T-helper 2 cell treated with Interferon-gamma antibody and Interleukin-4, amounts not matched to agents 5 μg/mL and 100 μg/mL, for 36 hours (primary cell): ENCODE results near the gene HEPH.
"Not testable (repeated sequence)": the region's sequence is repeated elsewhere in the genome, so short reads cannot be mapped to it uniquely, and the experiment has no call there.

ENCODE experiments used
- DNase-seq: peaks from one replicate; pipeline ENCODE4 v3.0.0; 2021; ENCODE audit warnings: low spot score
- H3K27ac Mint-ChIP-seq: one replicate; pipeline ENCODE4 v1.8.0; 2021; ENCODE audit warnings: mild to moderate bottlenecking, mixed read lengths
- H3K27me3 Mint-ChIP-seq: one replicate; pipeline ENCODE4 v1.8.0; 2021; ENCODE audit warnings: low read depth, mixed read lengths
- H3K36me3 Mint-ChIP-seq: one replicate; pipeline ENCODE4 v1.8.0; 2021; ENCODE audit warnings: low read depth, mixed read lengths
- H3K4me1 Mint-ChIP-seq: one replicate; pipeline ENCODE4 v1.8.0; 2021; ENCODE audit warnings: low read depth, mixed read lengths
- H3K4me3 Mint-ChIP-seq: one replicate; pipeline ENCODE4 v1.8.0; 2022; ENCODE audit warnings: mild to moderate bottlenecking, moderate library complexity, mixed read lengths
- H3K9me3 Mint-ChIP-seq: one replicate; pipeline ENCODE4 v1.8.0; 2021; ENCODE audit warnings: mixed read lengths

Gene HEPH

DNA sequence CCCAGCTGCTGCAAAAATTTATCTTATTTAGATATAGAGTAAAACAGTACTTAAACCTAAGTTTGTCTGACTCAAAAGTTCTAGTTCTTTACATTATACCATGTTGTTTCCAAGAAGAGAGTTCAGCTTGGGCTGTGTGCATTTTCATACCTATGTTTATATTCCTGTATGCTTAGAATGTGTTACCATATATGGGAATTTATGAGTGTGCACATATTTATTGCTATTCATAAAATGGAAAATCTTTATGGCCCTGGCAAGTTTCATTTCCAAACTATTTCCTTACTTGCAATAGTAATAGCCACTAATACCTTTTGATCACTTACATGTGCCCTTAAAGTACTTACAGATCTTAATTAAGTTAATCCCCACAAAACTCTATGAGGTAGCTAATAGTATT lies 2.6 kb downstream of the HEPH start:
- H3K36me3 Mint-ChIP-seq, result no peaks in the 10 kb centered on the region
- no peaks in the 10 kb centered on the region for H3K4me1 Mint-ChIP-seq
- DNase-seq, result no peak
- no peak overlapping the region for H3K4me3 Mint-ChIP-seq
- H3K9me3 Mint-ChIP-seq, result no peaks in the 10 kb centered on the region
- no peak overlapping the region for H3K27ac Mint-ChIP-seq
- no peaks in the 10 kb centered on the region for H3K27me3 Mint-ChIP-seq

DNA sequence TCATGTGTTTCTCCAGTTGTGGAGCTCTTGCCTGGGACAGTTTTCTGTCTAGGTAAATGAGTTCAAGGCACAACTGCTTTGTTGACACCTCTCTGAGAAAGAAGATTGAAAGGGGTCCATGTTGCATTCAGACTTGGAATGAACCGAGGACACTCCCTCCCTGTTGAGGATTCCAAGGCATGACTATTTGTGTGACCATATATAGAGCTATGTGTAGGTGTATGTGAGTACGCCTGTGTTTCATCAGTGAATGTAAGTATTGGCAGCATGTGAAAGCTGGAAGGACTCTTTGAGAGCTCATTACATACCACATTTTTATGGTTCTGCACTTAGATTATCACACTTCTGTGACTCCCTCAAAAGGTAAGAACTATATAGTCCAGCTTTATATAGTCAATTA lies 3.4 kb downstream of the HEPH start:
- Mint-ChIP-seq H3K4me3 (no peak overlapping the region), H3K27me3 (no peaks in the 10 kb centered on the region), H3K27ac (no peak overlapping the region), H3K36me3 (no peaks in the 10 kb centered on the region), H3K4me1 (no peaks in the 10 kb centered on the region), H3K9me3 (no peaks in the 10 kb centered on the region)
- no peak for DNase-seq

DNA sequence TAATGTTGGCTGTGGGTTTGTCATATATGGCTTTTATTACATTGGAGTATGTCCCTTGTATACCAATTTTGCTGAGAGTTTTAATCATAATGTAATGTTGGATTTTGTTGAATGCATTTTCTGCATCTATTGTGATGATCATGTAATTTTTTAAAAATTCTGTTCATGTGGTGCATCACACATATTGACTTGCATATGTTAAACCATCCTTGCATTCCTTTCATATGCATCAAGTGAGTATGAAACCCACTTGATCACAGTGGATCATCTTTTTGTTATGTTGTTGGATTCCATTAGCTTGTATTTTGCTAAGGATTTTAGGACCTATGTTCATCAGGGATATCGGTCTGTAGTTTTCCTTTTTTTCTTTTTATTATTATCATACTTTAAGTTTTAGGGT lies 12.1 kb downstream of the HEPH start:
- peaks cover 31% of the 10 kb centered on the region for H3K9me3 Mint-ChIP-seq
- no peaks in the 10 kb centered on the region for H3K4me1 Mint-ChIP-seq
- DNase-seq, result no peak
- no peak overlapping the region for H3K4me3 Mint-ChIP-seq
- no peaks in the 10 kb centered on the region for H3K27me3 Mint-ChIP-seq
- H3K36me3 Mint-ChIP-seq, result no peaks in the 10 kb centered on the region
- no peak overlapping the region for H3K27ac Mint-ChIP-seq

DNA sequence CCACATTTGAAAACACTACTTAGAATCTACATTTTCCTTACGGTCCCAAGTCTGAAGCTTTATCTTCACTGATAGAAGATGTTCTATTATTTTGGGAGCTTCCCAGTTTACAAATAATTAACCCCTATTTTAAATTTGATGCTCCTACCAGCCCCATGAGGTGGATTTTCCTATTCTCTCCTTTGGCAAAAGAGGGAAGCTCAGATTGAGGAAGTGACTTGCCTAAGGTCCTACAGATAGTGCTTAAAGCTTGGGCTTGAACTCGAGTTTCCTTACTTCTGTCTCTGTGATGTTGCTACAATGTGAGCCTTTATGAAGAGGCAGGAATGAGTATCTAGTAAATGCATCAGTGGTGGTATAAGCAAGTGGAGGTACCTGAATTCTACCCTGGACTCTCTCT lies 27.5 kb downstream of the HEPH start:
- H3K4me1 Mint-ChIP-seq, result peaks cover 2% of the 10 kb centered on the region
- no peak for DNase-seq
- no peak overlapping the region for H3K27ac Mint-ChIP-seq
- H3K9me3 Mint-ChIP-seq, result no peaks in the 10 kb centered on the region
- H3K4me3 Mint-ChIP-seq, result no peak overlapping the region
- H3K27me3 Mint-ChIP-seq, result no peaks in the 10 kb centered on the region
- no peaks in the 10 kb centered on the region for H3K36me3 Mint-ChIP-seq

DNA sequence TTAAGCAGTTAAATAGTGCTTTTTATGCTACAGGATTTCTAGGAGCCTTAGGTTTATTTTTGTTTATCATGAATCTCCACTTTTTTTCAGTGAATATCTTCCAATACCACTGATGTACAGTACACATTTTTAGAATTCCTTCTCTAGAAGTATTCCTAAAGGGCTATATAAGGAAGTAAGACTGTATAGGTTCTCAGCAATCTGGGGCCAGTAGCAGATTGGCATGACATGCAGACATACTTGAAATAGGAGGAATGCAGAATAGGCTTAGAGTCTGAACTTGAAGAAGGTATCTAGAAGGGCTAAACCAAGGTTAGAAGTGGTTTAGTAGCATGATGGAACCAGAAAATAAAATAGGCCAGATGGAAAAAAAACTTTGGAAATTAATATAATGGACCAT lies 29.8 kb downstream of the HEPH start:
- H3K4me3 Mint-ChIP-seq, result no peak overlapping the region
- H3K27ac Mint-ChIP-seq, result peak overlapping the region; percentile 55
- no peaks in the 10 kb centered on the region for H3K36me3 Mint-ChIP-seq
- no peaks in the 10 kb centered on the region for H3K9me3 Mint-ChIP-seq
- peaks cover 2% of the 10 kb centered on the region for H3K4me1 Mint-ChIP-seq
- H3K27me3 Mint-ChIP-seq, result no peaks in the 10 kb centered on the region
- DNase-seq, result no peak

DNA sequence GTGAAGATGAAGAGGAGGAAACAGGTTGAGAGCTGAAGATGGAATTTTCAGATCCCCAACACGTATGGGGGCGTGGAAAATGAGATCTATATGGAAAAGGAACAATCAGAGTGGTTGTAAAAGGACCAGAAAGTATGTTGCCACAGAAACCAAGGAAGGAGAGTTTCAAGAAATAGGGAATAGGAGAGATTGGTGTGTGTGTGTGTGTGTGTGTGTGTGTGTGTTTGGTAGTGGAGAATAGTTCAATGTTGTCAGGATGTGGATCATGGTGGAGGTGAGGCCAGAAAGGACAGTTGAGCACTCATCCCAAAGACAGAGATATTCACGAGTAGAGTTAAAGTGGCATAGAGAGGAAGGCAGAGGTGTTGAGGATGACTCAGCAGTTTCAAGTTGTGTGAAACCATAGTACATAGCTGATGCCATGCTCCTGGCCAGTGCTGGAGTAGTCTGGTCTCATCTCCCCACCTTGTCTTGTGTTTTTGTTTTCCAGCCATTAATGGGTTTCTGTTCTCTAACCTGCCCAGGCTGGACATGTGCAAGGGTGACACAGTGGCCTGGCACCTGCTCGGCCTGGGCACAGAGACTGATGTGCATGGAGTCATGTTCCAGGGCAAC lies 36.1 kb downstream of the HEPH start:
- Mint-ChIP-seq H3K27ac (peak overlapping the region; percentile 39), H3K4me3 (peak overlapping the region; percentile 28), H3K27me3 (no peaks in the 10 kb centered on the region), H3K4me1 (peaks cover 19% of the 10 kb centered on the region), H3K9me3 (no peaks in the 10 kb centered on the region), H3K36me3 (no peaks in the 10 kb centered on the region)
- DNase-seq, result no peak

DNA sequence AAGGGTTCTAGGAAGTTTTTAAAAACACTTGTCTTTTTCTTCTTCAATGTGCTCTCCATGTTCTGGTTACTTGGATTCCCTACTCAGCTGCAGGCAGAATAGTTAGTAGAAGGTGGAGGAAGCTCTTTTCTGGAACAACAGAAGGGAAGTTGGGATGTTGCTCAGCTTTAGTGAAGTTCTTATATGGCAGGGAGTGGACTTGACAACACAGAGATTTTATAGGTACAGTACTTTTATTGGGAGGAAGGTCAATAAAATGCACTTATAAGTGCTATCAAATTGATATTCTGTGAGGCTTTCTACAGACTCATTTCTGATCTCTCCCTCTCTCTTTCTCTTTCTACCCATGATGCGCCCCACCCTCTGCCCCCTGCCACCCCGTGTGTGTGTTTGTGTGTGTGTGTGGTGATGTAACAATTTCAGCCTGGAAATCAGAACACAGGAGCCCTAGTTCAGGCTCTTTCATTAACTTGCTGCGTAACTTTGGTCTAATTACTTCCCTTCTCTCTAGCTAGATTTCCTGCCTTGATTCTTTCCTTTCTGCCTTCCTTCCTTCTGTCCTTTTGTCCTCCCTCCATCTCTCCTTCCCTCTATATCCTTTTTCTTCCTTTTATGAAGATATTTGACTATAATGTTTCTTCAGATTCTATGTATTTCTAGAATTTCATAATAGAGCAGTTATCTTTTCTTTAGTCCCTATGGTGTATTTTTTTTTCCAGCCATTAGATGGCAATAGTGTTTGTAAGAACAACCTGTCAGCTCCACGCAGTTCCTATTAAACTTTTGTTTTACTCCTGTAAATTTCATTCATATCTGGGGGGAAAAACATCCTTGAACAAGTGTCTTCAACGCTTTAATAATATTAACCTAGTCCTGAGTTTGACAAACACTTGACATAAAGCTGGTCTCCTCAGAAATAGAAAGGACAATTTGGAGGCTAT lies 37.1 kb downstream of the HEPH start:
- no peak overlapping the region for H3K4me3 Mint-ChIP-seq
- no peaks in the 10 kb centered on the region for H3K36me3 Mint-ChIP-seq
- no peak overlapping the region for H3K27ac Mint-ChIP-seq
- H3K9me3 Mint-ChIP-seq, result no peaks in the 10 kb centered on the region
- H3K27me3 Mint-ChIP-seq, result no peaks in the 10 kb centered on the region
- H3K4me1 Mint-ChIP-seq, result peaks cover 19% of the 10 kb centered on the region
- no peak for DNase-seq

DNA sequence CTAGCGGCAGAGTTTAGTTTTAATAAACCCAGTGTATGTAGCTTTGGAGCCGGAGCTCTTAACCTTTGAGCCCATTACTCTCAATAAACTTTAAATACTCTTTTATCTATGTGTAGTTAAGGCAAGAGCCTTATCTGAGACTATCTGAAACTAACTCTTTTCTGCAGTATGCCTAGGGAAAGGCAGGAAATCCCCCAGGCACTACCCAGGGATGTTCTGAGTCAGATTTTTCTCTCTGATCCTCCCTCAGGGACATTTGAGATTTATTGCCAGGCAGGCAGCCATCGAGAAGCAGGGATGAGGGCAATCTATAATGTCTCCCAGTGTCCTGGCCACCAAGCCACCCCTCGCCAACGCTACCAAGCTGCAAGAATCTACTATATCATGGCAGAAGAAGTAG lies 39.1 kb downstream of the HEPH start:
- Mint-ChIP-seq H3K27me3 (no peaks in the 10 kb centered on the region), H3K36me3 (no peaks in the 10 kb centered on the region), H3K4me3 (no peak overlapping the region)

DNA sequence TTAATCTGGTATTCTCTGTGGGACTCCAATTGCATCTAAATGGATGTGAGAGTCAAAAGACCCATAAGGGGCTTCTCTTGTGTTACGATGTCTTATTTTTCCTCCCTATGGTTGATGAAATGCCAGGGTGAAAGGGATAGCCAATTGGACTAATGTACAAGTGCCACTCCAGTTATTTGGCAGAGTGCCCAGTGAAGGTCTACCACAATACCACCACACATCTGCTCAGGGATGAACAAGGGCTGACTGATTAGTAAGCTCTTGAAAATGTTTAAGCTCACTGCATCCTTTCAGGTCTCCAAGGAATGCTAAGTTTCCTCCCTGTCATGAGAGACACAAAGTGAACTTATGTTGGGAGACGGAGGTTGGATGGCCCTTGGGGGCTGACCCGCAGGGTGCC lies 57.8 kb downstream of the HEPH start:
- H3K27ac Mint-ChIP-seq, result no peak overlapping the region
- no peaks in the 10 kb centered on the region for H3K36me3 Mint-ChIP-seq
- no peaks in the 10 kb centered on the region for H3K9me3 Mint-ChIP-seq
- H3K4me3 Mint-ChIP-seq, result no peak overlapping the region
- no peaks in the 10 kb centered on the region for H3K4me1 Mint-ChIP-seq
- no peak for DNase-seq
- no peaks in the 10 kb centered on the region for H3K27me3 Mint-ChIP-seq

More for the DNA sequence above, 39.1 kb downstream of the HEPH start:
- H3K27ac Mint-ChIP-seq, result no peak overlapping the region
- DNase-seq, result no peak
- no peaks in the 10 kb centered on the region for H3K9me3 Mint-ChIP-seq
- H3K4me1 Mint-ChIP-seq, result peaks cover 19% of the 10 kb centered on the region

DNA sequence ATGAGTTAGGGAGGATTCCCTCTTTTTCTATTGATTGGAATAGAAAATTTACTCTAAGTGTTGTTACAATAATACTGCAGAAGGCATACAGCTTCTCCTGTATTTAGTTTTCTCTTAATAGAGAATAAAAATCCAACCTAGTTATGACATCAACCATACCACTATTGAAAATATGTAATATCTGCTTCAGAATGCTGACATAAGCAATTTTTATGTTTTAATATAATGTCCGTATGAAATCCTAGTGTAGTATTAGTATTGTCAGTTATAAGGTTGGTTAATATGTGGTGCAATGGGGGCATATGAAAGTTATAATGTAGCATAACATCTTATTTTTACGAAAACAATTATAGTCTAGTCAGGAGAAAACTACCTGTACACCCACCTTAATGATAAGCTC lies 68.2 kb downstream of the HEPH start:
- no peak for DNase-seq
- no peak overlapping the region for H3K4me3 Mint-ChIP-seq
- no peaks in the 10 kb centered on the region for H3K27me3 Mint-ChIP-seq
- peaks cover 4% of the 10 kb centered on the region for H3K9me3 Mint-ChIP-seq
- H3K4me1 Mint-ChIP-seq, result no peaks in the 10 kb centered on the region
- H3K27ac Mint-ChIP-seq, result no peak overlapping the region
- no peaks in the 10 kb centered on the region for H3K36me3 Mint-ChIP-seq

DNA sequence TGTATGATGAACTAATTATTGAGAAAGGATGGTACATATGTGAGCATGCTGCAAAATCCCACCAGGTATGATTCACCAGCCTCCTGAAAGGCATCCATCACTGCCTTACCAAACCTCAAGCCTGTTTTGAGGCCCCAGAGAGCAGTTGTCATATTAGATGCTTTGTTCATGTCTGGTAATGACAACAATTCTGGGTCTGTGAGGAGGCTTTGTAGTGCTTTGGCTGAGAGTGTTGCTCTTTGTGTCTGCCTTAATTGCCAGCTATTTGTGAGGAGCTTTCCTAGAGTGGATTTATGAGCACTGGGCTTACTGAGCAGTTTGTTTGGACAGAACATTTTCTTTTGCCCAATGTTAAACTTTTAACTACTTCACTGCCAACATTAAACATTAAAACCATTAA lies 69.2 kb downstream of the HEPH start:
- H3K27me3 Mint-ChIP-seq, result no peaks in the 10 kb centered on the region
- H3K36me3 Mint-ChIP-seq, result no peaks in the 10 kb centered on the region
- H3K9me3 Mint-ChIP-seq, result peaks cover 4% of the 10 kb centered on the region
- H3K27ac Mint-ChIP-seq, result no peak overlapping the region
- H3K4me3 Mint-ChIP-seq, result no peak overlapping the region
- no peaks in the 10 kb centered on the region for H3K4me1 Mint-ChIP-seq
- no peak for DNase-seq

DNA sequence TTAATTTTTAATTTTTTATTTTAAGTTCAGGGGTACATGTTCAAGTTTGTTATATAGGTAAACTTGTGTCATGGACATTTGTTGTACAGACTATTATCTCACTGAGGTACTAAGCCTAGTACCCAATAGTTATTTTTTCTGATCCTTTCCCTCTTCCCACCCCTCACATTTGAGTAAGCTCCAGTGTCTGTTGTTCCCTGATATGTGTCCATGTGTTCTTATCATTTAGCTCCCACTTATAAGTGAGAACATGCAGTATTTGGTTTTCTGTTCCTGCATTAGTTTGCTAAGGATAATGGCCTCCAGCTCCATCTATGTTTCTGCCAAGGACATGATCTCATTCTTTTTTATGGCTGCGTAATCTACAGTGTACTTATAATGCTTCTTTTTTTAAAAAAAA lies 69.9 kb downstream of the HEPH start:
- H3K27ac Mint-ChIP-seq, H3K4me3 Mint-ChIP-seq, H3K27me3 Mint-ChIP-seq, H3K4me1 Mint-ChIP-seq, H3K36me3 Mint-ChIP-seq, DNase-seq, H3K9me3 Mint-ChIP-seq: not testable (repeated sequence)

DNA sequence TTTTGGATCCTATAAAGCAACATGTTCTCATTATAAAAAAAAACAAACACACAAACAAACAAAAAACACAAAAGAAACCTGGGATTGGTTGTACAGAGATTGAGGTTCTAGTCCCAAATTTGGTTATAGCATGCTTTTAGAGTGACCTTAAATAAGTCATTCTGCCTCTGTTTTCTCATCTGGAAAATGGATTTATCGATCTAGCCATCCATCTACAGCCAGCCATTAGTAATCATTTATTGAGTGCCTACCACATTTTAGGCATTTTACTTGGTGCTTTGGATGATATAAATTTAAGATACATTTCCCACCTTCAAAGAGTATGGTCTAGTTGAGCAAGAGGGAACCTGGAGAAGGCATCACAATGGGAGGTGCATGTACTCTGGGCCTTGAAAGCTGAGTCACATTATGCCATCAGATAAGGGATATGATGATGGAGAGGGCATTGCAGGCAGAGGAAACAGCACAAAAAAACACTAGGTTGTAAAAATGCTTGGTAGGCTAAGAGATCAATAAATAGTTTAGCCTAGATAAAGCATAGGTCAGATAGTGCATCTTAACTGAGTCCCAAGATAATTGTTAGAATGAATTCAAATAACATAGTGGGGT lies 91.4 kb downstream of the HEPH start:
- no peak overlapping the region for H3K4me3 Mint-ChIP-seq
- H3K4me1 Mint-ChIP-seq, result no peaks in the 10 kb centered on the region
- no peak for DNase-seq
- no peaks in the 10 kb centered on the region for H3K36me3 Mint-ChIP-seq
- H3K27me3 Mint-ChIP-seq, result no peaks in the 10 kb centered on the region
- H3K9me3 Mint-ChIP-seq, result peaks cover 7% of the 10 kb centered on the region
- H3K27ac Mint-ChIP-seq, result no peak overlapping the region

DNA sequence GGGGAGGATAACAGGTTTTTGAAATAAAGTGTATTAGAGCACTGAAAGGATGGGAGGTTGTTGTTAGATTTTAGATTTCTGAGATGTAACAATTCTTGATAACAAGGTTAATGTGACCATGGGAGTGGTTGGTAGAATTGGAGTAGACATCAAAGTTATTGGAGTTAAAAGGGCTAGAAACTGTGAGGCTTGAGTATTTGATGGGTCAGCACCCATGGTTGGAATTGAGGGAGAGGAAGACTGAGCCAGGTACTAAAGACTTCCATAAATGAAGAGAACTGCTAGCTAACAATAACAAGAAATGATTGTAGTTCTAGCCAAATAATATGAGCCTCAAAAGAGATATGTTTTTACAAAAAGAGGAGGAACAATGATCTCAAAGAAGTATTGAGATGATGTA lies 98.8 kb downstream of the HEPH start:
- no peaks in the 10 kb centered on the region for H3K36me3 Mint-ChIP-seq
- H3K27ac Mint-ChIP-seq, result no peak overlapping the region
- no peak overlapping the region for H3K4me3 Mint-ChIP-seq
- H3K4me1 Mint-ChIP-seq, result no peaks in the 10 kb centered on the region
- no peaks in the 10 kb centered on the region for H3K9me3 Mint-ChIP-seq
- DNase-seq, result no peak
- H3K27me3 Mint-ChIP-seq, result no peaks in the 10 kb centered on the region
